B cell (primary cell): ENCODE data around the gene NTS. TPM values are rescaled to one million over a fixed set of nuclear protein-coding genes. Genes with fewer than 3 reads are reported as not detected.

Experiments
- ATAC-seq: fragments of 200-7000 bp; cut with Tn5 transposase; one replicate; pipeline ENCODE4 v1.10.0; 2021; ENCODE audit warnings: low read depth, mild to moderate bottlenecking, moderate number of reproducible peaks, moderate library complexity
- CTCF ChIA-PET: fragments of 350-600 bp; sonication (Branson Sonifier 250); formaldehyde crosslinking; loops from one replicate; lab custom pipeline; 2021; ENCODE audit warnings: antibody characterized with exemption, inconsistent platforms; lab: Charles Lee
- POLR2A ChIA-PET: fragments of 350-600 bp; sonication (Branson Sonifier 250); formaldehyde crosslinking; loops from one replicate; lab custom pipeline; 2021; ENCODE audit warnings: antibody characterized with exemption; lab: Charles Lee
- DNase-seq: peaks from one replicate; pipeline ENCODE4 v3.0.0; 2013
- H2AFZ ChIP-seq: 2 replicates; pipeline ENCODE4 v1.6.1; 2012; ENCODE audit warnings: mild to moderate bottlenecking, low read depth, low read length; ENCODE audit not compliant: insufficient read depth, poor library complexity, severe bottlenecking
- H3K27ac ChIP-seq, 2 donors: 1 replicate in 1 of 2; 2 replicates in 1 of 2; pipeline ENCODE4 v1.5.1; 2012 to 2013; ENCODE audit warnings: low read length in 2 of 2, mild to moderate bottlenecking in 2 of 2, moderate library complexity in 1 of 2
- H3K27me3 ChIP-seq, 4 experiments: fragments of 200-600 bp in 1 of 4; sonication (generic) in 1 of 4; replicated peaks in 1 of 4; 1 replicate in 2 of 4; 2 replicates in 2 of 4; pipeline versions ENCODE4 v1.6.1 to v1.7.0; 2013 to 2016; ENCODE audit warnings: low read length in 3 of 4, mild to moderate bottlenecking in 2 of 4, mixed read lengths in 1 of 4, moderate library complexity in 1 of 4; ENCODE audit not compliant: insufficient read depth in 4 of 4, control insufficient read depth in 3 of 4; ENCODE audit errors: control extremely low read depth in 1 of 4
- H3K36me3 ChIP-seq, 2 experiments: replicated peaks in 1 of 2; 1 replicate in 1 of 2; 2 replicates in 1 of 2; pipeline versions ENCODE4 v1.6.1 to v1.7.1; 2013; ENCODE audit warnings: low read length in 1 of 2; ENCODE audit not compliant: insufficient read depth in 2 of 2, control insufficient read depth in 1 of 2; ENCODE audit errors: control extremely low read depth in 1 of 2, extremely low read depth in 1 of 2
- H3K4me1 ChIP-seq, 2 donors: fragments of 200-600 bp in 1 of 2; sonication (generic) in 1 of 2; 1 replicate in 1 of 2; 2 replicates in 1 of 2; pipeline versions ENCODE4 v1.5.1 to v1.6.1; 2013 to 2017; ENCODE audit warnings: low read length in 2 of 2; ENCODE audit not compliant: control insufficient read depth in 2 of 2, insufficient read depth in 2 of 2
- H3K4me2 ChIP-seq: replicated peaks from 2 replicates; pipeline ENCODE3; 2012; ENCODE audit warnings: mild to moderate bottlenecking, low read depth, low read length; ENCODE audit not compliant: poor library complexity, severe bottlenecking
- H3K4me3 ChIP-seq, 5 experiments: fragments of 200-600 bp in 1 of 5; sonication (generic) in 1 of 5; 1 replicate in 3 of 5; 2 replicates in 2 of 5; pipeline versions ENCODE4 v1.5.1 to v1.7.0; 2011 to 2016; ENCODE audit warnings: low read length in 4 of 5, mild to moderate bottlenecking in 4 of 5, low read depth in 2 of 5, control low read depth in 1 of 5, moderate library complexity in 1 of 5; ENCODE audit not compliant: insufficient read depth in 1 of 5; ENCODE audit errors: control extremely low read depth in 1 of 5, extremely low read depth in 1 of 5
- H3K79me2 ChIP-seq: fragments of 200-600 bp; sonication (generic); one replicate; pipeline ENCODE4 v1.6.0; 2016; ENCODE audit warnings: low read length; ENCODE audit not compliant: control insufficient read depth, insufficient read depth
- H3K9ac ChIP-seq: fragments of 200-600 bp; sonication (generic); 2 replicates; pipeline ENCODE4 v1.6.1; 2017; ENCODE audit warnings: mild to moderate bottlenecking, low read length, moderate library complexity
- H3K9me3 ChIP-seq, 3 donors: one replicate each; pipeline versions ENCODE4 v1.6.1 to v1.7.1; 2013; ENCODE audit warnings: low read length in 2 of 3; ENCODE audit not compliant: control insufficient read depth in 2 of 3, insufficient read depth in 1 of 3; ENCODE audit errors: control extremely low read depth in 1 of 3
- H4K20me1 ChIP-seq: 2 replicates; pipeline ENCODE4 v1.6.0; 2012; ENCODE audit warnings: mild to moderate bottlenecking, low read length; ENCODE audit not compliant: insufficient read depth, control insufficient read depth, poor library complexity, severe bottlenecking
- H3K27ac Mint-ChIP-seq: one replicate; pipeline ENCODE4 v1.8.0; 2021; ENCODE audit warnings: mixed read lengths
- H3K27me3 Mint-ChIP-seq: one replicate; pipeline ENCODE4 v1.8.0; 2021; ENCODE audit warnings: mixed read lengths
- H3K4me1 Mint-ChIP-seq: one replicate; pipeline ENCODE4 v1.8.0; 2021; ENCODE audit warnings: mixed read lengths
- H3K4me3 Mint-ChIP-seq: one replicate; pipeline ENCODE4 v1.8.0; 2021; ENCODE audit warnings: mixed read lengths
- H3K9me3 Mint-ChIP-seq: one replicate; pipeline ENCODE4 v1.8.0; 2022; ENCODE audit warnings: mixed read lengths; ENCODE audit not compliant: insufficient read depth
- CTCF ChIP-seq: fragments of 200-600 bp; IDR thresholded peaks from one replicate; pipeline ENCODE4 v1.8.0; 2022; ENCODE audit warnings: antibody characterized with exemption, mild to moderate bottlenecking
- EZH2 ChIP-seq: IDR thresholded peaks from 2 replicates; pipeline ENCODE4 v1.6.1; 2012; ENCODE audit warnings: borderline replicate concordance, low read depth, mild to moderate bottlenecking, moderate library complexity, low read length; ENCODE audit not compliant: insufficient read depth, poor library complexity, severe bottlenecking
- WGBS: methylation state at CpG from one replicate; pipeline ENCODE4 v1.1.5; 2013; ENCODE audit warnings: missing lambda C conversion rate; ENCODE audit not compliant: insufficient coverage; 5-methylcytosine and 5-hydroxymethylcytosine counted together
- intact Hi-C: fragments of 100-400 bp; cut with micrococcal nuclease; formaldehyde crosslinking; loops from one replicate; pipeline ENCODE4 v1.10.0; 2022
- polyA plus RNA-seq: library from polyadenylated mRNA; depleted of rRNA; stranded (reverse); fragments of >200 nt; gene quantifications from 2 replicates; pipeline ENCODE4 v1.2.3, GENCODE V29; 2012
- total RNA-seq, 2 donors: library from RNA; stranded (reverse); fragments of 120-200 nt in 1 of 2; gene quantifications; 1 replicate in 1 of 2; 2 replicates in 1 of 2; pipeline versions ENCODE4 v1.2.3 to v1.2.4, GENCODE V29; 2013 to 2022

NTS gene
- total and polyA plus RNA-seq, 2 donors (not counting 1 experiment from before 2014, with no cell fraction given), result not detected

GRCh38 chr12:85831327-85831990 lies 42.6 kb upstream of the NTS start:
- peaks cover 2% of the 10 kb centered on the region for H3K9me3 Mint-ChIP-seq
- Histone ChIP-seq H3K27ac (no peak overlapping the region), H3K9ac (no peak overlapping the region), H4K20me1 (no peaks in the 10 kb centered on the region), H3K79me2 (no peaks in the 10 kb centered on the region), H3K27me3 (no peaks in the 10 kb centered on the region), H3K36me3 (no peaks in the 10 kb centered on the region), H3K4me1 (no peaks in the 10 kb centered on the region), H3K4me3 (no peak overlapping the region), H2AFZ (no peak overlapping the region), H3K9me3 (no peaks in the 10 kb centered on the region), H3K4me2 (no peak overlapping the region)
- WGBS, result no CpG with 5 or more reads among the region's 2 CpGs
- DNase-seq, result no peak
- H3K4me1 Mint-ChIP-seq, result no peaks in the 10 kb centered on the region
- H3K27me3 Mint-ChIP-seq, result no peaks in the 10 kb centered on the region
- TF ChIP-seq EZH2 (no peak), CTCF (no peak)
- intact Hi-C loops, result no loop called here
- no peak overlapping the region for H3K4me3 Mint-ChIP-seq
- no peak for ATAC-seq
- H3K27ac Mint-ChIP-seq, result no peak overlapping the region
- ChIA-PET CTCF (no interaction called here), POLR2A (no interaction called here)

- no peak for ATAC-seq
- no peak for DNase-seq
- H3K4me2 ChIP-seq, result no peak overlapping the region
- POLR2A ChIA-PET, result no interaction called here
- Mint-ChIP-seq H3K27me3 (no peaks in the 10 kb centered on the region), H3K4me1 (no peaks in the 10 kb centered on the region), H3K9me3 (peaks cover 2% of the 10 kb centered on the region), H3K4me3 (no peak overlapping the region), H3K27ac (no peak overlapping the region)
- H4K20me1 ChIP-seq, result no peaks in the 10 kb centered on the region
- intact Hi-C loops, result no loop called here
- H3K9ac ChIP-seq, result no peak overlapping the region
- H3K4me1 ChIP-seq, result no peaks in the 10 kb centered on the region
- H2AFZ ChIP-seq, result no peak overlapping the region
- H3K9me3 ChIP-seq, result no peaks in the 10 kb centered on the region
- H3K27ac ChIP-seq, result no peak overlapping the region
- no peak overlapping the region for H3K4me3 ChIP-seq
- CTCF ChIA-PET, result no interaction called here
- H3K36me3 ChIP-seq, result no peaks in the 10 kb centered on the region
- H3K27me3 ChIP-seq, result no peaks in the 10 kb centered on the region
- TF ChIP-seq CTCF (no peak), EZH2 (no peak)
- no peaks in the 10 kb centered on the region for H3K79me2 ChIP-seq
Observed at GRCh38 chr12:85833579-85833978, 40.5 kb upstream of the NTS start.
